CD4-positive, alpha-beta T cell treated with Interleukin-6 at 100 ng/mL for 8 hours (primary cell): ENCODE measurements around the gene SCAMP4.

ENCODE experiments used
- DNase-seq: peaks from one replicate; pipeline ENCODE4 v3.0.0-alpha.2; 2020; ENCODE audit warnings: mixed read lengths, low spot score

SCAMP4 gene

GRCh38 chr19:1956868-1957492, 51.8 kb downstream of the SCAMP4 start:
- no peak for DNase-seq

DNA sequence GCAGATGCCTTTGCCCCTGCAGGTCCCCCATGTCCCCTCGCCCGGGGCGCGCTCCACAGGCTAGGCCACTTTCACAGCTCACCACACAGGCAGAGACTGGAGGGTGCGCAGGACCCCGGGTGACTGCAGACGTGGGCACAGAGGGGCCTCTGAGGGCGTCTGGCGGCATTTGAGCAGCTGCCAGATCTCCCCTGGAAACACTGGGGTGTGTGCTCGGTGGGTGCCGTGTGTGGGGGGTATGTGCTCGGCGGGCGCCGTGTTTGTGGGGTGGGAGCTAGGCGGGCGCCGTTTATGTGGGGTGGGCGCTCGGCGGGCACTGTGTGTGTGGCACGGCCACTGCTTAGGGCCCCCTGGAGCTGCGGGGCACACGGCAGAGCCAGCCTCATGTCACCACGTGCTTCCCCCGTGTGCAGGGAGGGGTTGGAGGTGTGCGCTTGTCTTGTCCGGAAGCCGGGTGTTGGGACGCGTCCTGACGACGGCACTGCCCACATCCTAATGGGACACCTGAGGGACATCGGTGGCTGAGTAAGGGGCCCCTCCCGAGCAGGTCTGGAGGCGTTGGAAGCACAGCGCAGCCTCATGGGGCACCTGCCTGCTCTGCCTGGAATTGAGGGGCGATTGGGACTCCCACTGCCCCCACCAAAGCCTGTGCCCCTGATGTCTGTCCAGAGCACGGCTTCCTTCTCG, 52.5 kb downstream of the SCAMP4 start:
- no peak for DNase-seq

GRCh38 chr19:1959928-1960589, 54.9 kb downstream of the SCAMP4 start:
- no peak for DNase-seq

DNA sequence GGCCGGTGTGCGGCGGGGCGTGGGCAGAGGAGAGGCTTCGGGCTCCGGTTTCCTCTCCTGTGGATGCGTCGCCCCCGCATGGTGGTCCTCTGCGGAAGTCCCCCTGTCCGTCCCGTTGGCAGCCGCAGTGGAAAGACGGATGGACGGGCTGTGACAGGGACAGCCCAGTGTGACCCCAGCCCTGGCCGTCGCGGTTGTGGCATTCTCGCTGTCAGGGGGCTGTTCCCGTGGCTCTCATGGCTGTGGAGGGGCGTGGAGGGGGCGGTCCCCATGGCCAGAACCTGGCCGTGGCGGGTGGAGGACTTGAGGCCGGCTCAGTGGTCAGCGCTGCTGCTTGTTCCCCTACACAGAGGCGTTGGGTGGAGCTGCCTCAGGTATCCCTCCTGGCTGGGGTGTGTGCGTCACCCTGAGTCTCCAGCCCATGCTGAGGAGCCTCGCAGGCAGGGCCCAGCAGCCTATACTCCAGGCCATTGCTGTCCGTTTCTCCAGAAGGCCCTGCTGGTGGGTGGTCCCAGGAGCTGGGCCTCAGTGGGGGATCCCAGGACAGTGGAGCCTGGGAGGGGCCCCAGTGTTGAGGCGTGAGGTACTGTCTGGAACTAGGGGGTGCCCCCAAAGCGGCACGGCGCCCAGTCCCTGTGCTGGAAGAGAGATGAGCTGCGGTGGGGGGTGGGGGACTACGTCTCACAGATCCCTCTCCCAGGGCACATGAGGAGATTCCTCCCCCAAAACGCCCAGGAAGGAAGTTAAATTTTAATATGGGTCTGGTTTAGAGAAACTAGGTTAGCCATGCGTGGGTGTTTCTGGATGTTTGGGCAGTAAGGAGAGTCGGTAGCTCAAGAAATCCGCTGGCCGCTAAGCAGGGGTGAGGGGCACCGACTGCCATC, 56.0 kb downstream of the SCAMP4 start:
- no peak for DNase-seq

DNA sequence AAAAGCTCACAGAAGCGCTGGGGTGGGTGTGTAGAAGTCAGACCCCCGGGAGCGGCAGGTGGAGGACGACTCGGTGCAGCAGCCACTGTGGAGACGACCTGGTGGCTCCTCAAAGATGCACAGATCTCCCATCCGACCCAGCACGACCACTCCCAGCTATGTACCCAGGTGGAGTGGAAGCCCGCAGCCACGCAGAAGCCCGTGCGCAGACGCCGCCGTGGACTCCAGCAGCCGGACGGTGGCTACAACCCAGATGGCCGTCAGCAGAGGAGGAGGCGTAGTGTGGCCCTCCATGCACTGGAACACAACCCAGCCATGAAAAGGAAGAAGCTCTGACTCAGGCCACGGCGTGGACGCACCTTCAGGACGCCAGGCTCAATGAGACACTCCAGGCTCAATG, 57.5 kb downstream of the SCAMP4 start:
- DNase-seq: no peak

GRCh38 chr19:1967087-1967608, 61.9 kb downstream of the SCAMP4 start:
- DNase-seq: peak; percentile 24

DNA sequence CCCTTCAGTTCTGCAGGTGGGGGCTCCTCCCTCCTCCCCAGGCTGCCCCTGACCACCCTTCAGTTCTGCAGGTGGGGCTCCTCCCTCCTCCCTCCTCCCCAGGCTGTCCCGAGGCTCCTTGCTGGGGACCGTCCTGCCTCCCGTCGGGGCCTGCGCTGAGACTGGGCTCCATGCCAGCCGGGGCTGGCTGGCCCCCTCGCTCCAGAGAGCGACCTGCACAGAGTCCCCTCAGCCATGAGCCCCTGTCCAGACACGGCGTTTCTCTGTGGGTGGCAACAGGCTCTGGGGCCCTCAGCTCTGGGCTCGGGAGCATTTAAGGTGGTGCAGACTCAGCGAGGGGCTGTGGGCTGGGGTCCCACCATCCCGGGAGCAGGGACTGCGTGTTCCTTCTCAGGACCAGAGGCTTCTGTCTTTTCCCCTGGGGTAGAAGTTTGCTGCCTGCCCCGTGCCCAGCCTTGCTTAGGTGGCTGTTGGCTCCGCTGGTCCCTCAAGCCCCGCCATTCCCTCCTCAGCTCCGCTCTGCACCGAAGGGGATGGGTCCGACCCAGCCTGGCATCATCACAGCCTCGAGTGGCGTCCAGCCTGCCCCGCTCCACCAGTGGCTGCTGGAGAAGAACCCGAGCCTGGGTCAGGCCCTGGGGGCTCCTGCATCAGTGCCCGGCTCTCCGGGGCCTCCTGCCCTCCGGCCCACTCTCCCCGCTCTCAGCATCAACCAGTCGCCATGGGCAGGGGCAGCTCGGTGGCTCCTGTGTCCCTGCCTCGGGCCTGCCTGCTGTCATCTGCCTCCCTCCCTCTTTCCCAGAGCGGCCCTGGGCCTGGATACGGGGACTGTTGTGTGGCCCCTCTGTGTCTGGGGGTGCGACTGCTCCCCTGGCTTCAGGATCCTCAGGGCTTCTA, 63.3 kb downstream of the SCAMP4 start:
- DNase-seq: no peak

GRCh38 chr19:1969176-1970002, 64.2 kb downstream of the SCAMP4 start:
- no peak for DNase-seq

DNA sequence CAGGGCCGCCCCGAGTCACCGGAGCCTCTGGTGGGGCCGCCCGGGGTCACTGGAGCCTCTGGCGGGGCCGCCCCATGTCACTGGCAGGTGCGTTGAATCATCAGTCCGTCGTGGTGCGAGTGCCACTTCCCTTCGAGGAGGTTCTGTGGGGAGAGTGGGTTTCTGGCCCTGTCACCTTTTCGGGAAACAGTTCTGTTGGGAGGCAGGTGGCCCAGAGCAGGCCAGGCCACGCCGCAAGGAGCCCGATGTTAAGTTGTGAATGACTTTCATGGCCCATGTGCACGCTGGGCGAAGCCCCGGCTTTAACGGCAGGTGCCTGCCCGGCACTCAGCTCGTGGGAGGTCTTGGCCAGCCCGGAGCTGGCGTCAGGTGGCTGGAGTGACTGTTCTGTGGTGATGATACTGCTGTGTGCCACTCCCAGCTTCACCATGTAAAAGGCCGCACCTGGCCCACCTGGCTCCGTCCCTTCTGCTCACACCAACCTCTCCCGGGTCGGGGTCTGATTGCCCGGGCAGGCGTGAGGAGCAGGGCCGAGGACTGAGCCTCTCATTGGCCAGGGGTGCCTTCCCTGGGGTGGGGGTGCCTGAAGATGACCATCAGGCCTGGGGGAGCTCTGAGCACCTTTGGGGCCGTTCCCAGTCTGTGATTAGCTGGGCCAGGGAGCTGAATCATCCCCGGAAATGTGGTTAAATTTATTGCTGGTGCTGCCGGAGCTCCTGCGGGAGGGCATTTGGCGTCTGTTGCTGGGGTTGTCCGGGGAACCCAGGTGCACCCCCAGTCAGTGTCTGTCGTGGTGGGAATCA, 65.0 kb downstream of the SCAMP4 start:
- DNase-seq: no peak

DNA sequence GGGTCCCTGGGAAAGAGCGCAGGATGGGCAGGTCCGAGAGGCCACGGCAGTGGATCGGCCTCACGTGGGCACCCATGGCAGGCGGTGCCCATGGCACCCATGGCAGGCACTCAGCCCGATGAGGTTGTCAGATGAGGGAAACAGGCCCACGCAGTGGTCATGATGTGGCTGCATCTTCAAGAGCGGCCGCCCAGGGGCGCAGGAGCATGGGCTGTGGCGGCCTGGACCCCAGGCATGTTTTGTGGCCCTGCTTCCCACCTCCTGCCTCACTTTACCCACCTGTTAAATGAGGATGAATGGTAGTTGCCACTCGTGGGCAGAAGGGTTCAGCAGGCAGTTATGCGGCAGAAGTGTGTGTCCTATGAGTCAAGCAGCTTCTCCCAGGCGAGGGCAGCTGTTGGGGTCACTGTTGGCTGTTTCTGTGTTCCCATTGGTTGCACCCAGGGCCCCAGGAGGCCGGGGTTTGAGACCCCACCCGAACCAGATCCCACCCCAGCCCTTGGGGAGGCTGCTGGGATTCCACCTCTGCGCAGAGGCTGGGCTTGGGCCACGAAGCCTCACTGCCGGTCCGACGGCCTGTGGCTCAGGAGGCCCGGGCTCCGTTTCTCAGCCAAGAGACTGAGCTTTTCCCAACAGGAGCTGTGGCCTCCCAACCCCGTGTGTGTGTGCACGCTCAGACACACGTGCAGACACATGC, 65.8 kb downstream of the SCAMP4 start:
- no peak for DNase-seq

DNA sequence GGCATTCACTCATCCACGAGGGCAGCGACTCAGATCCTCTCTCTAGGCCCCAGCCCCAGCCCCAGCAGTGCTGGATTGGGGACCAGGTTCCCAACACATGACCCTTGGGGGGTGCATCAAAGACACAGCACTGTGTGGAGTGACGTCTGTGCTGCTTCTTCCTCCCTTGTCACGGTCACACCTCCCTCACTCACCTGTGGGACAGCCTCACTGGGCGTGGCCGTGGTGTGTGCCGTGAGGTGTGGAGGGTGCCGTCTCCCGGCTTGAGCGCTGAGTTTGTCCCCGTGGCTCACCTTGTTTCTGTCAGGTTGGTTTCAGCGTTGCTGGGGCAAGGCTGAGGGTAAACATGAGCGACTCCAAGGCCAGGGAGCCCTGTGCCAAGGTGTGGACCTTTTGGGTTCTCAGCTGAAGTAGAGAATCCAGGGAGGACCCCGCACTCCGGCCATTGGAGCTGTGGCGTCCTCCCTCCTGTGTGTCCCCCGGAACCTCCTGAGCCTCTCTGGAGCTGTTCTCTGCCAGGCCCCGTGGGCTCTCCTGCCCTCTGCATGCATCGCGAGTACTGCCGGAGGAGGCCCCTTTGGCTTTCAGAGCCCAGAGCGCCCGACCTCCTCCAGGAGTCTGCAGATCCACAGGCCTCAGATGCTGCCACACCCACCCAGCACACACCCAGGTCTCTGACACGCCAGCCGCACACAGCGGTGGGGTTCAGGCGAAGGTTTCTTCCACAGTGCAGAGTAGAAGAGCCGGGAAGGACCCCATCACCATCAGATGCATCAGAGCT, 69.4 kb downstream of the SCAMP4 start:
- no peak for DNase-seq

DNA sequence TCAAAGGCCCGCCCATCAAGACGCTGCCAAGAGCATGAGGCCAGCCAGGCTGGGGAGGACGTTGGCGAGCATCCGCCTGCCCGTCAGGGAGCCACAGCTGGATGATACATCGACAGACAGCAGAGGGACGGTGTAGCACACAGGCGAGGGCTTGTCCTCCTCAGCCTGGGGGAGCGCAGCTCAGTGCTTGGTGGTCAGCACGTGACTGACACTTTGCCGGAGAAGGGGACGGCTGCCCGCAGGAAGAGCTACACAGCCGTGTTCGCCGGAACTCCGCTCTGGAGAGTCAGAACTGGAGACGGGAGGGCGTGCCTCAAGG, 69.9 kb downstream of the SCAMP4 start:
- no peak for DNase-seq
